Measurements from ENCODE around the gene CD300C. TPM values are rescaled to one million over a fixed set of nuclear protein-coding genes. Genes with fewer than 3 reads are reported as not detected.
A peak's percentile ranks its signal among the peaks of the same experiment; 100 is the strongest.

CD300C gene
- total and polyA plus RNA-seq, 5 experiments from 2014 or later: 0.11 TPM; not detected in 4

- Mint-ChIP-seq H3K27ac (peak overlapping the region in 1 of 10 donors; percentile 51), H3K36me3 (no peaks in the 10 kb centered on the region), H3K27me3 (peaks cover 2 to 14% (median 4%) of the 10 kb centered on the region in 5 donors), H3K9me3 (no peaks in the 10 kb centered on the region), H3K4me3 (no peak overlapping the region), H3K4me1 (peaks cover 0 to 19% (median under 1%) of the 10 kb centered on the region in 4 donors)
- POLR2A ChIA-PET: no interaction called here
- DNase-seq: no peak
- no peak for ATAC-seq
Observed at GRCh38 chr17:74542166-74542565, 3.7 kb downstream of the CD300C start.

DNA sequence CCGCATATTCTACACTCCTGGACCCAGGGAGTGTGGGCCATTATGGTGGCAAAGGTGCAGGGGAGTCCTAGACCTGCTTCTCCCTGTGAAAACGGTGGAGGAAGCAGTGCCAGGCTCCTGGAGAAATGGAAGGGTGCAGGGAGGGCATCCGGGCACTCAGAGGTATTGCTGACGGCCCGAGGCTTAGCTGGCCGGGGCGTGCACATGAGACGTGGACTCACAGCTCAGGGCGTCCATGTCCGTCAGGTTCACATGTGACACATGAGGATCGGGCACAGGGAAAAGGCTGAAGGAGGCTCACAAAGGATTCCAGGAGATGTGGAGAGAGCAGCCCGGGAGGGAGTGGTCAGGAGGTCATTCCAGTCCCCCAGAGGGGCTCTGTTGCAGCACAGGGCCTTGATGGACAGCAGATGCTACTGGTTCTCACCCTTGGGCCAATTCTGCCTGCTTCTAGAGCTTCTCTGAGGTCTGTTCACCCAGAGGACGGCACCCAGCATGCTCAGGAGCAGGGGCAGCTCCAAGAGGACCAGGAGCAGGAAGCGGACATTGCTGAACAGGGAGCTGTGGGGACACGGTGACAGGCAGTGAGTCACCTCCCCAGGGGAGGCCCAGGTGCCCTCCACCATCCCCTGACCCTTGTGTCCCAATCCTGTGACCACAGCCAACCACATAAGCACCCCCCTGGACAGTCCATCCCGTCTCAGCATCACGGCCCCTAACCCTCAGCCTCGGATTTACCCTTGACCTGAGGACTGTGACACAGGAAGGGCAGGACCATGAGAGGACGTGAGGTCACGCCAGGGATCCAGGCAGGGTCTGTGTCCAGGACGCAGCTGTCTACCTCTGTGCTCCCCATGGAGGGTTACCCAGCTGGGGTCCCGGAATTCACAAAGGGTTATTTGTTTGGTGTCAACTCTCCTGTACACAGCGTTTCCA is 4.5 kb downstream of the CD300C start:
- H3K27me3 Mint-ChIP-seq: peaks cover 3 to 17% (median 9%) of the 10 kb centered on the region in 5 donors
- no peak overlapping the region for H3K27ac Mint-ChIP-seq
- DNase-seq: peak in 1 of 10 donors; percentile 46
- no peaks in the 10 kb centered on the region for H3K9me3 Mint-ChIP-seq
- no peak for ATAC-seq
- H3K4me3 Mint-ChIP-seq: no peak overlapping the region
- H3K36me3 Mint-ChIP-seq: no peaks in the 10 kb centered on the region
- H3K4me1 Mint-ChIP-seq: peaks cover 0 to 19% (median 0%) of the 10 kb centered on the region in 4 donors
- POLR2A ChIA-PET: no interaction called here

GRCh38 chr17:74539281-74539820 is 6.6 kb downstream of the CD300C start:
- Mint-ChIP-seq H3K4me3 (no peak overlapping the region), H3K27ac (peak overlapping the region in 3 of 10 donors; percentile 35 to 63 (median 47)), H3K27me3 (peaks cover 4 to 17% (median 11%) of the 10 kb centered on the region in 5 donors), H3K36me3 (no peaks in the 10 kb centered on the region), H3K4me1 (peaks cover 0 to 2% (median 0%) of the 10 kb centered on the region in 4 donors), H3K9me3 (no peaks in the 10 kb centered on the region)
- POLR2A ChIA-PET: no interaction called here
- ATAC-seq: no peak
- DNase-seq: peak in 1 of 10 donors; percentile 14

GRCh38 chr17:74536890-74537289 is 9.0 kb downstream of the CD300C start:
- H3K4me3 Mint-ChIP-seq: no peak overlapping the region
- no peak for DNase-seq
- H3K9me3 Mint-ChIP-seq: no peaks in the 10 kb centered on the region
- POLR2A ChIA-PET: no interaction called here
- peaks cover 5 to 14% (median 9%) of the 10 kb centered on the region in 4 donors for H3K4me1 Mint-ChIP-seq
- peaks cover 9 to 31% (median 25%) of the 10 kb centered on the region in 5 donors for H3K27me3 Mint-ChIP-seq
- H3K36me3 Mint-ChIP-seq: no peaks in the 10 kb centered on the region
- peak overlapping the region in 1 of 10 donors; percentile 13 for H3K27ac Mint-ChIP-seq
- no peak for ATAC-seq

- H3K27me3 Mint-ChIP-seq: peaks cover 9 to 48% (median 32%) of the 10 kb centered on the region in 5 donors
- H3K4me3 Mint-ChIP-seq: peak overlapping the region in 6 of 10 donors; percentile 2 to 83 (median 30)
Observed at GRCh38 chr17:74532115-74532514, 13.8 kb downstream of the CD300C start.

GRCh38 chr17:74531231-74531761 is 14.6 kb downstream of the CD300C start, which contains the start of gene CD300LB:
Gene CD300LB, minus strand, starts transcription at chr17:74531475. Its CDS starts 125 bp downstream, at chr17:74531350.
- POLR2A ChIA-PET: no interaction called here
- DNase-seq (no peak), ATAC-seq (no peak)
- H3K36me3 Mint-ChIP-seq: no peaks in the 10 kb centered on the region
- peak within 1 kb of the TSS in 4 of 10 donors; percentile 2 to 83 (median 16) for H3K4me3 Mint-ChIP-seq
- peak within 1 kb of the TSS in 2 of 10 donors; percentile 22 to 61 for H3K27ac Mint-ChIP-seq
- peaks cover 5 to 32% (median 10%) of the 10 kb centered on the region in 4 donors for H3K4me1 Mint-ChIP-seq
- H3K9me3 Mint-ChIP-seq: no peaks in the 10 kb centered on the region
- peaks cover 9 to 45% (median 25%) of the 10 kb centered on the region in 5 donors for H3K27me3 Mint-ChIP-seq

More at GRCh38 chr17:74532115-74532514, 13.8 kb downstream of the CD300C start:
- H3K36me3 Mint-ChIP-seq: no peaks in the 10 kb centered on the region
- ATAC-seq (no peak), DNase-seq (no peak)
- peaks cover 5 to 30% (median 10%) of the 10 kb centered on the region in 4 donors for H3K4me1 Mint-ChIP-seq
- peak overlapping the region in 1 of 10 donors; percentile 22 for H3K27ac Mint-ChIP-seq
- H3K9me3 Mint-ChIP-seq: no peaks in the 10 kb centered on the region
- POLR2A ChIA-PET: no interaction called here

- Mint-ChIP-seq H3K27me3 (peaks cover 9 to 44% (median 28%) of the 10 kb centered on the region in 5 donors), H3K4me1 (peaks cover 5 to 32% (median 10%) of the 10 kb centered on the region in 4 donors), H3K36me3 (no peaks in the 10 kb centered on the region), H3K4me3 (no peak overlapping the region), H3K9me3 (peaks cover 0 to under 1% (median 0%) of the 10 kb centered on the region in 9 donors), H3K27ac (no peak overlapping the region)
- DNase-seq (no peak), ATAC-seq (no peak)
- POLR2A ChIA-PET: no interaction called here
Observed at GRCh38 chr17:74530831-74531150, 15.1 kb downstream of the CD300C start.

GRCh38 chr17:74529243-74529642 is 16.7 kb downstream of the CD300C start:
- no peaks in the 10 kb centered on the region for H3K36me3 Mint-ChIP-seq
- H3K4me3 Mint-ChIP-seq: no peak overlapping the region
- peaks cover 0 to 1% (median 0%) of the 10 kb centered on the region in 9 donors for H3K9me3 Mint-ChIP-seq
- H3K27ac Mint-ChIP-seq: no peak overlapping the region
- ATAC-seq: no peak
- POLR2A ChIA-PET: no interaction called here
- peaks cover 5 to 34% (median 10%) of the 10 kb centered on the region in 4 donors for H3K4me1 Mint-ChIP-seq
- H3K27me3 Mint-ChIP-seq: peaks cover 7 to 58% (median 37%) of the 10 kb centered on the region in 5 donors
- peak in 1 of 10 donors; percentile 2 for DNase-seq

- ATAC-seq: peak in 1 of 2 donors; percentile 35
- no peak for DNase-seq
Observed at GRCh38 chr17:74528491-74529199, 17.3 kb downstream of the CD300C start.

GRCh38 chr17:74527756-74528155 is 18.2 kb downstream of the CD300C start:
- Mint-ChIP-seq H3K36me3 (no peaks in the 10 kb centered on the region), H3K27me3 (peaks cover 4 to 65% (median 42%) of the 10 kb centered on the region in 5 donors), H3K4me1 (peaks cover 3 to 29% (median 6%) of the 10 kb centered on the region in 4 donors), H3K4me3 (no peak overlapping the region), H3K9me3 (peaks cover 0 to 7% (median 0%) of the 10 kb centered on the region in 9 donors), H3K27ac (no peak overlapping the region)
- DNase-seq (peak in 1 of 10 donors; percentile 5), ATAC-seq (no peak)
- POLR2A ChIA-PET: no interaction called here

More at GRCh38 chr17:74528491-74529199, 17.3 kb downstream of the CD300C start:
- peaks cover 0 to 1% (median 0%) of the 10 kb centered on the region in 9 donors for H3K9me3 Mint-ChIP-seq
- peaks cover 6 to 64% (median 42%) of the 10 kb centered on the region in 5 donors for H3K27me3 Mint-ChIP-seq
- peak overlapping the region in 1 of 10 donors; percentile 60 for H3K4me3 Mint-ChIP-seq
- POLR2A ChIA-PET: no interaction called here
- peaks cover 5 to 34% (median 10%) of the 10 kb centered on the region in 4 donors for H3K4me1 Mint-ChIP-seq
- peak overlapping the region in 1 of 10 donors; percentile 32 for H3K27ac Mint-ChIP-seq
- H3K36me3 Mint-ChIP-seq: no peaks in the 10 kb centered on the region

DNA sequence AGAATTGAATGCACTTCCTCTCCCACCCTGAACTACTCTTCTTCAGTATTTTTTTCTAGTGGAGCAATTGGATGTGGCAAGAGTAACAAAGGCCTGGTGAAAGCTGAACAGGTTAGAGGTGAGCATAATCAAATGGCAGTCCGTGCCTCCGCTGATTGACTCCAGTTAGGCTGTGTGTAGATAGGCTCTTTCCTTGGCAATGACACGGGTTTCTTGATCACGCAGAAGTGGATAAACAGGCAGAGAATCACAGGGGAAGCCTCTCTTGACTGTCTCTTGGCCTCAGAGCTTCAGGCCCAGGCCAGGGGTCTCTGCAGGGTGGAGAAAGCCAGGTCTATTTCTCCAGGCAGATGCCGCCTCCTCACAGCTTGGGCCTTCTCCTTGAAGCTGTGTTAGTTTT is 18.8 kb downstream of the CD300C start:
- DNase-seq (peak in 1 of 10 donors; percentile 9), ATAC-seq (no peak)
- Mint-ChIP-seq H3K27ac (no peak overlapping the region), H3K4me1 (peaks cover 0 to 26% (median under 1%) of the 10 kb centered on the region in 4 donors), H3K4me3 (no peak overlapping the region), H3K27me3 (peaks cover 4 to 65% (median 38%) of the 10 kb centered on the region in 5 donors), H3K36me3 (no peaks in the 10 kb centered on the region), H3K9me3 (peaks cover 0 to 7% (median 0%) of the 10 kb centered on the region in 9 donors)
- POLR2A ChIA-PET: no interaction called here

GRCh38 chr17:74526681-74527080 is 19.2 kb downstream of the CD300C start:
- Mint-ChIP-seq H3K27ac (no peak overlapping the region), H3K36me3 (no peaks in the 10 kb centered on the region), H3K4me3 (no peak overlapping the region), H3K4me1 (peaks cover 0 to 26% (median 0%) of the 10 kb centered on the region in 4 donors), H3K27me3 (peaks cover 4 to 65% (median 37%) of the 10 kb centered on the region in 5 donors), H3K9me3 (peaks cover 0 to 7% (median 0%) of the 10 kb centered on the region in 9 donors)
- POLR2A ChIA-PET: no interaction called here
- DNase-seq (no peak), ATAC-seq (no peak)
